ENCODE measurements around the gene KHDC1L. TPM values are rescaled to one million over a fixed set of nuclear protein-coding genes. Genes with fewer than 3 reads are reported as not detected.

KHDC1L gene
- total and polyA plus RNA-seq, 4 donors = not detected

DNA sequence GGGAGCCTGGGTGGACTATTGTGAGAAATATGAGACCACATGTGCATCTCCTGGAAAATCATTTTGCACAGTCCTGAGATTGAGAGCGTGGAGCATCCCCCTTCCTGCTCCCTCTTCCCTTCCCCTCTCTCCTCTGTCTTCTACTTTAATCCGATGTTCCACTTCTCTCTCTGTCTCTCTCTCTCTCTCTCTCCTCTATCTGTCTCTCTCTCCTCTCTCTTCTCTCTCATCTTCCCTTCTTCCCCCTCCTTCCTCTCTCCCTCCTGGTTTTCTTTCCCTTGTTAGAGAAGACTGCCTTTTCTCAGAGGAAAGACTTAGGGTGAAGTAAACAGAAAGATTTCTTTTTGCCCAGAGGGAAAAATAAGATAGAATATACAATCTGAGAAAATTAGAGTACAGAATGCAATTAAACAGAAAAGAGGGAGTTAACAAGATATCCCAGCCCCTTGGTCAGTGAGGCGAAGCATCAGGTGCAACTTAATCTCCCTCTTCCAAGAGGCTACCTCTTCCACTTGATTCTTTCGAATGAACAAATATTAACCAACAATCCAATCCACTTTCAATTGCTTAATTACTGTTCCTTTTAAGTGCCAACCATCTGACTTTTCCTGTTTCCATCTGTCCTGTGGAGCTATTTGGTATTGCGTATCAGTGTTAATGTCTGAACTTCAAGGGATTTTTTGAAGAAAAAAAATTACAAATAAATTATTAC, 23.1 kb upstream of the KHDC1L start:
- TF ChIP-seq SP1 (IDR thresholded peaks at IDR 0.05) (no peak), JUND (IDR thresholded peaks at IDR 0.05) (no peak), RAD21 (IDR thresholded peaks at IDR 0.05) (no peak), YY1 (IDR thresholded peaks at IDR 0.05) (no peak), FOXA2 (IDR thresholded peaks at IDR 0.05) (no peak)
- TF ChIP-seq, protein P1, sequence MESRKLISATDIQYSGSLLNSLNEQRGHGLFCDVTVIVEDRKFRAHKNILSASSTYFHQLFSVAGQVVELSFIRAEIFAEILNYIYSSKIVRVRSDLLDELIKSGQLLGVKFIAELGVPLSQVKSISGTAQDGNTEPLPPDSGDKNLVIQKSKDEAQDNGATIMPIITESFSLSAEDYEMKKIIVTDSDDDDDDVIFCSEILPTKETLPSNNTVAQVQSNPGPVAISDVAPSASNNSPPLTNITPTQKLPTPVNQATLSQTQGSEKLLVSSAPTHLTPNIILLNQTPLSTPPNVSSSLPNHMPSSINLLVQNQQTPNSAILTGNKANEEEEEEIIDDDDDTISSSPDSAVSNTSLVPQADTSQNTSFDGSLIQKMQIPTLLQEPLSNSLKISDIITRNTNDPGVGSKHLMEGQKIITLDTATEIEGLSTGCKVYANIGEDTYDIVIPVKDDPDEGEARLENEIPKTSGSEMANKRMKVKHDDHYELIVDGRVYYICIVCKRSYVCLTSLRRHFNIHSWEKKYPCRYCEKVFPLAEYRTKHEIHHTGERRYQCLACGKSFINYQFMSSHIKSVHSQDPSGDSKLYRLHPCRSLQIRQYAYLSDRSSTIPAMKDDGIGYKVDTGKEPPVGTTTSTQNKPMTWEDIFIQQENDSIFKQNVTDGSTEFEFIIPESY (IDR thresholded peaks at IDR 0.05) = no peak
- Histone ChIP-seq H3K36me3 (ENCODE audit: control insufficient read depth in 4 of 4, insufficient read depth in 3 of 4, low read depth in 1 of 4, low read length in 3 of 4) (no peaks in the 10 kb centered on the region), H3K4me1 (ENCODE audit: control insufficient read depth in 4 of 4, insufficient read depth in 4 of 4, low read length in 3 of 4) (no peaks in the 10 kb centered on the region), H3K27me3 (ENCODE audit: control insufficient read depth in 4 of 4, insufficient read depth in 4 of 4, low read length in 3 of 4) (peaks cover 0 to 4% (median 0%) of the 10 kb centered on the region in 4 donors), H3K9ac (ENCODE audit: low read depth in 1 of 2, low read length in 2 of 2) (no peak overlapping the region), H3K4me3 (ENCODE audit: low read depth in 1 of 3, low read length in 3 of 3) (no peak overlapping the region), H3K27ac (ENCODE audit: low read depth in 1 of 2, low read length in 2 of 2) (no peak overlapping the region), H3K9me3 (ENCODE audit: control insufficient read depth in 4 of 4, low read length in 3 of 4) (no peaks in the 10 kb centered on the region)
- no peak for DNase-seq (ENCODE audit: low spot score)
- 70% methylated on average over 5 of the region's 5 CpGs for WGBS

DNA sequence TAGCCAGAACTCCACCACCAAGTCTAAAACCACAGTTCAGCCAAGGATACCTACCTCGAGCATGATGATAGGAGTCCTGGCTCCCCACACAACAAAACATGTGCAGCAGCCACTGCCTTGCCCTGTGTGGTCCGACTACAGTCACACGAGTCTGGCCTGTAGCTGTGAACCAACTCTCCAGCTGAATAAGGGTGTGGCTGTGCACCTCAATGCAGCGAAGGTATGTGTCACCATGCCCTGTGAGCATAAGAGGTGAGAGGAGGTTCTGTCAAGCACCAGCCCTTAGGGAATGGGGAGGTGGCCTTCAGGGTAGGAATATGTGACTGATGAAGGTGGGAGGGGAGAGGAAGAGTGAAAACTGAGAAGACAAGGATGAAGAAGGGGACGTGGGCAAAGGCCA, 16.7 kb upstream of the KHDC1L start:
- TF ChIP-seq GABPA (IDR thresholded peaks at IDR 0.05 in 1 of 2, conservative IDR thresholded peaks at IDR 0.05 in 1 of 2) (no peak), YY1 (IDR thresholded peaks at IDR 0.05) (no peak), HNF4A (conservative IDR thresholded peaks at IDR 0.05) (no peak), HNF4G (IDR thresholded peaks at IDR 0.05) (no peak), FOXA2 (IDR thresholded peaks at IDR 0.05) (no peak), EGR1 (IDR thresholded peaks at IDR 0.05; ENCODE audit: low read depth in 2 of 2) (no peak), NR2F2 (IDR thresholded peaks at IDR 0.05) (no peak), JUND (IDR thresholded peaks at IDR 0.05) (no peak), SP1 (IDR thresholded peaks at IDR 0.05) (no peak)
- TF ChIP-seq, protein P2, sequence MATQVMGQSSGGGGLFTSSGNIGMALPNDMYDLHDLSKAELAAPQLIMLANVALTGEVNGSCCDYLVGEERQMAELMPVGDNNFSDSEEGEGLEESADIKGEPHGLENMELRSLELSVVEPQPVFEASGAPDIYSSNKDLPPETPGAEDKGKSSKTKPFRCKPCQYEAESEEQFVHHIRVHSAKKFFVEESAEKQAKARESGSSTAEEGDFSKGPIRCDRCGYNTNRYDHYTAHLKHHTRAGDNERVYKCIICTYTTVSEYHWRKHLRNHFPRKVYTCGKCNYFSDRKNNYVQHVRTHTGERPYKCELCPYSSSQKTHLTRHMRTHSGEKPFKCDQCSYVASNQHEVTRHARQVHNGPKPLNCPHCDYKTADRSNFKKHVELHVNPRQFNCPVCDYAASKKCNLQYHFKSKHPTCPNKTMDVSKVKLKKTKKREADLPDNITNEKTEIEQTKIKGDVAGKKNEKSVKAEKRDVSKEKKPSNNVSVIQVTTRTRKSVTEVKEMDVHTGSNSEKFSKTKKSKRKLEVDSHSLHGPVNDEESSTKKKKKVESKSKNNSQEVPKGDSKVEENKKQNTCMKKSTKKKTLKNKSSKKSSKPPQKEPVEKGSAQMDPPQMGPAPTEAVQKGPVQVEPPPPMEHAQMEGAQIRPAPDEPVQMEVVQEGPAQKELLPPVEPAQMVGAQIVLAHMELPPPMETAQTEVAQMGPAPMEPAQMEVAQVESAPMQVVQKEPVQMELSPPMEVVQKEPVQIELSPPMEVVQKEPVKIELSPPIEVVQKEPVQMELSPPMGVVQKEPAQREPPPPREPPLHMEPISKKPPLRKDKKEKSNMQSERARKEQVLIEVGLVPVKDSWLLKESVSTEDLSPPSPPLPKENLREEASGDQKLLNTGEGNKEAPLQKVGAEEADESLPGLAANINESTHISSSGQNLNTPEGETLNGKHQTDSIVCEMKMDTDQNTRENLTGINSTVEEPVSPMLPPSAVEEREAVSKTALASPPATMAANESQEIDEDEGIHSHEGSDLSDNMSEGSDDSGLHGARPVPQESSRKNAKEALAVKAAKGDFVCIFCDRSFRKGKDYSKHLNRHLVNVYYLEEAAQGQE (IDR thresholded peaks at IDR 0.05) = no peak
- TF ChIP-seq, protein P1 (IDR thresholded peaks at IDR 0.05) = no peak
- TF ChIP-seq, protein P3, sequence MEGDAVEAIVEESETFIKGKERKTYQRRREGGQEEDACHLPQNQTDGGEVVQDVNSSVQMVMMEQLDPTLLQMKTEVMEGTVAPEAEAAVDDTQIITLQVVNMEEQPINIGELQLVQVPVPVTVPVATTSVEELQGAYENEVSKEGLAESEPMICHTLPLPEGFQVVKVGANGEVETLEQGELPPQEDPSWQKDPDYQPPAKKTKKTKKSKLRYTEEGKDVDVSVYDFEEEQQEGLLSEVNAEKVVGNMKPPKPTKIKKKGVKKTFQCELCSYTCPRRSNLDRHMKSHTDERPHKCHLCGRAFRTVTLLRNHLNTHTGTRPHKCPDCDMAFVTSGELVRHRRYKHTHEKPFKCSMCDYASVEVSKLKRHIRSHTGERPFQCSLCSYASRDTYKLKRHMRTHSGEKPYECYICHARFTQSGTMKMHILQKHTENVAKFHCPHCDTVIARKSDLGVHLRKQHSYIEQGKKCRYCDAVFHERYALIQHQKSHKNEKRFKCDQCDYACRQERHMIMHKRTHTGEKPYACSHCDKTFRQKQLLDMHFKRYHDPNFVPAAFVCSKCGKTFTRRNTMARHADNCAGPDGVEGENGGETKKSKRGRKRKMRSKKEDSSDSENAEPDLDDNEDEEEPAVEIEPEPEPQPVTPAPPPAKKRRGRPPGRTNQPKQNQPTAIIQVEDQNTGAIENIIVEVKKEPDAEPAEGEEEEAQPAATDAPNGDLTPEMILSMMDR (IDR thresholded peaks at IDR 0.05; ENCODE audit: low read depth, low read length, missing input control) = no peak
- Histone ChIP-seq H3K27ac (ENCODE audit: low read depth in 1 of 2, low read length in 2 of 2) (no peak overlapping the region), H3K27me3 (ENCODE audit: control insufficient read depth in 4 of 4, insufficient read depth in 4 of 4, low read length in 3 of 4) (no peaks in the 10 kb centered on the region), H3K4me1 (ENCODE audit: control insufficient read depth in 4 of 4, insufficient read depth in 4 of 4, low read length in 3 of 4) (no peaks in the 10 kb centered on the region), H3K9ac (ENCODE audit: low read depth in 1 of 2, low read length in 2 of 2) (no peak overlapping the region), H3K9me3 (ENCODE audit: control insufficient read depth in 4 of 4, low read length in 3 of 4) (no peaks in the 10 kb centered on the region), H3K36me3 (ENCODE audit: control insufficient read depth in 4 of 4, insufficient read depth in 3 of 4, low read depth in 1 of 4, low read length in 3 of 4) (no peaks in the 10 kb centered on the region), H3K4me3 (ENCODE audit: low read depth in 1 of 3, low read length in 3 of 3) (no peak overlapping the region)
- no peak for DNase-seq (ENCODE audit: low spot score)
- WGBS = 82% methylated on average over 5 of the region's 5 CpGs

All from liver (tissue), 9 donors.